HG03108 (cell line): ENCODE results near the gene IRF8.
A peak's percentile ranks its signal among the peaks of the same experiment; 100 is the strongest.
"Not testable (repeated sequence)": the region's sequence is repeated elsewhere in the genome, so short reads cannot be mapped to it uniquely, and the experiment has no call there.

Experiments
- ATAC-seq: cut with Tn5 transposase; IDR thresholded peaks from one replicate; pipeline ENCODE4 v1.9.1; 2021; ENCODE audit warnings: moderate library complexity; ENCODE audit not compliant: unreplicated experiment

IRF8 gene

GRCh38 chr16:85867189-85867588 lies 31.8 kb upstream of the IRF8 start:
- no peak for ATAC-seq

- ATAC-seq = peak; percentile 46
These were observed 30.5 kb upstream of the IRF8 start for GRCh38 chr16:85868495-85868894.

GRCh38 chr16:85869206-85869605 lies 29.8 kb upstream of the IRF8 start:
- ATAC-seq = no peak

GRCh38 chr16:85869785-85870558 lies 29.0 kb upstream of the IRF8 start:
- no peak for ATAC-seq

GRCh38 chr16:85871756-85872155 lies 27.2 kb upstream of the IRF8 start:
- ATAC-seq = no peak

- ATAC-seq = no peak
These were observed 26.2 kb upstream of the IRF8 start for GRCh38 chr16:85872734-85873133.

GRCh38 chr16:85873153-85873552 lies 25.8 kb upstream of the IRF8 start:
- no peak for ATAC-seq

GRCh38 chr16:85874031-85874430 lies 24.9 kb upstream of the IRF8 start:
- not testable (repeated sequence) for ATAC-seq

- no peak for ATAC-seq
These were observed 20.6 kb upstream of the IRF8 start for GRCh38 chr16:85878407-85878806.

- no peak for ATAC-seq
These were observed 20.1 kb upstream of the IRF8 start for GRCh38 chr16:85878875-85879274.

GRCh38 chr16:85879549-85879948 lies 19.4 kb upstream of the IRF8 start:
- no peak for ATAC-seq

GRCh38 chr16:85879975-85880831 lies 18.8 kb upstream of the IRF8 start:
- ATAC-seq = peak; percentile 75

GRCh38 chr16:85880861-85881260 lies 18.1 kb upstream of the IRF8 start:
- ATAC-seq = no peak

- ATAC-seq = no peak
These were observed 17.5 kb upstream of the IRF8 start for GRCh38 chr16:85881436-85881835.

- no peak for ATAC-seq
These were observed 16.7 kb upstream of the IRF8 start for GRCh38 chr16:85882181-85882810.

GRCh38 chr16:85883813-85884212 lies 15.1 kb upstream of the IRF8 start:
- ATAC-seq = no peak

GRCh38 chr16:85884808-85885463 lies 14.0 kb upstream of the IRF8 start:
- no peak for ATAC-seq

GRCh38 chr16:85885537-85885936 lies 13.4 kb upstream of the IRF8 start:
- ATAC-seq = no peak

- ATAC-seq = peak; percentile 85
These were observed 10.3 kb upstream of the IRF8 start for GRCh38 chr16:85888405-85889331.
